Type B pancreatic cell (in vitro differentiated cells): ENCODE measurements around the gene TMEM250. TPM values are rescaled to one million over a fixed set of nuclear protein-coding genes. Genes with fewer than 3 reads are reported as not detected.

ENCODE experiments used
- DNase-seq: peaks from one replicate; pipeline ENCODE4 v3.0.0; 2021; ENCODE audit warnings: mixed read lengths; ENCODE audit not compliant: unreplicated experiment; ENCODE audit errors: extremely low spot score
- H3K27ac Mint-ChIP-seq: 2 replicates; pipeline ENCODE4 v1.8.0; 2021; ENCODE audit warnings: mild to moderate bottlenecking, mixed read lengths
- H3K27me3 Mint-ChIP-seq: 2 replicates; pipeline ENCODE4 v1.8.0; 2021; ENCODE audit warnings: mixed read lengths
- H3K36me3 Mint-ChIP-seq: 2 replicates; pipeline ENCODE4 v1.8.0; 2021; ENCODE audit warnings: mixed read lengths
- H3K4me1 Mint-ChIP-seq: one replicate; pipeline ENCODE4 v1.8.0; 2021; ENCODE audit warnings: mixed read lengths; ENCODE audit not compliant: unreplicated experiment
- H3K4me3 Mint-ChIP-seq: 2 replicates; pipeline ENCODE4 v1.8.0; 2021; ENCODE audit warnings: mild to moderate bottlenecking, mixed read lengths
- H3K9me3 Mint-ChIP-seq: 2 replicates; pipeline ENCODE4 v1.8.0; 2021; ENCODE audit warnings: mixed read lengths
- CTCF ChIP-seq: fragments of 200-600 bp; sonication (generic); conservative IDR thresholded peaks from 2 replicates; pipeline ENCODE4 v1.5.0; 2021; ENCODE audit warnings: antibody characterized with exemption, mild to moderate bottlenecking
- total RNA-seq: library from RNA; stranded (reverse); gene quantifications from 2 replicates; pipeline ENCODE4 v1.2.1, GENCODE V29; 2021; ENCODE audit warnings: low replicate concordance

The TMEM250 gene
- total RNA-seq, 1 donor from 2014 or later: 37.9 TPM

- no peak for TF ChIP-seq CTCF
- H3K27me3 Mint-ChIP-seq: peaks cover 21% of the 10 kb centered on the region
- DNase-seq: no peak
- H3K36me3 Mint-ChIP-seq: no peaks in the 10 kb centered on the region
- peaks cover 8% of the 10 kb centered on the region for H3K4me1 Mint-ChIP-seq
- H3K4me3 Mint-ChIP-seq: peak overlapping the region; percentile 52
- H3K9me3 Mint-ChIP-seq: no peaks in the 10 kb centered on the region
- H3K27ac Mint-ChIP-seq: no peak overlapping the region
These were observed 17.7 kb upstream of the TMEM250 start for GRCh38 chr9:136136127-136136925.

- no peak for DNase-seq
- no peak overlapping the region for H3K27ac Mint-ChIP-seq
- no peaks in the 10 kb centered on the region for H3K36me3 Mint-ChIP-seq
- H3K27me3 Mint-ChIP-seq: peaks cover 26% of the 10 kb centered on the region
- no peak for TF ChIP-seq CTCF
- peaks cover 13% of the 10 kb centered on the region for H3K4me1 Mint-ChIP-seq
- peak overlapping the region; percentile 52 for H3K4me3 Mint-ChIP-seq
- H3K9me3 Mint-ChIP-seq: no peaks in the 10 kb centered on the region
These were observed 16.9 kb upstream of the TMEM250 start for GRCh38 chr9:136135326-136136126.

- Mint-ChIP-seq H3K27ac (no peak overlapping the region), H3K36me3 (no peaks in the 10 kb centered on the region), H3K4me1 (peaks cover 20% of the 10 kb centered on the region), H3K4me3 (peak overlapping the region; percentile 73), H3K9me3 (no peaks in the 10 kb centered on the region), H3K27me3 (peaks cover 37% of the 10 kb centered on the region)
- no peak for TF ChIP-seq CTCF
- no peak for DNase-seq
These were observed 15.3 kb upstream of the TMEM250 start for GRCh38 chr9:136133959-136134484.

- peak; percentile 83 for DNase-seq
- H3K36me3 Mint-ChIP-seq: no peaks in the 10 kb centered on the region
- no peak overlapping the region for H3K27ac Mint-ChIP-seq
- peaks cover 17% of the 10 kb centered on the region for H3K4me1 Mint-ChIP-seq
- H3K27me3 Mint-ChIP-seq: peaks cover 38% of the 10 kb centered on the region
- peak; percentile 78 for TF ChIP-seq CTCF
- H3K4me3 Mint-ChIP-seq: peak overlapping the region; percentile 54
- H3K9me3 Mint-ChIP-seq: no peaks in the 10 kb centered on the region
These were observed 14.7 kb upstream of the TMEM250 start for GRCh38 chr9:136133191-136133958.

- Mint-ChIP-seq H3K4me1 (peaks cover 17% of the 10 kb centered on the region), H3K36me3 (no peaks in the 10 kb centered on the region), H3K27me3 (peaks cover 40% of the 10 kb centered on the region), H3K9me3 (no peaks in the 10 kb centered on the region), H3K4me3 (no peak overlapping the region), H3K27ac (no peak overlapping the region)
- TF ChIP-seq CTCF: no peak
- no peak for DNase-seq
These were observed 13.9 kb upstream of the TMEM250 start for GRCh38 chr9:136132512-136133050.
